Erythroblast (primary cell): ENCODE measurements around the gene CCSER1.
"Not testable (repeated sequence)": the region's sequence is repeated elsewhere in the genome, so short reads cannot be mapped to it uniquely, and the experiment has no call there.

Experiments
- DNase-seq, 2 experiments: peaks; one replicate each; lab custom pipeline; 2025; lab: John Stamatoyannopoulos, UW
- GATA1 ChIP-seq: IDR thresholded peaks from 2 replicates; pipeline ENCODE4 v1.6.1; 2011; ENCODE audit warnings: low read depth, mild to moderate bottlenecking, control low read depth, low read length, moderate library complexity
- POLR2A ChIP-seq: IDR thresholded peaks from 2 replicates; pipeline ENCODE4 v1.6.1; 2011; ENCODE audit warnings: mild to moderate bottlenecking, low read length

The CCSER1 gene

GRCh38 chr4:91448668-91449330, 1321.6 kb downstream of the CCSER1 start:
- no peak for DNase-seq
- no peak for TF ChIP-seq GATA1
- TF ChIP-seq POLR2A = no peak

- no peak for DNase-seq
- TF ChIP-seq GATA1 (no peak), POLR2A (no peak)
These were observed 1326.9 kb downstream of the CCSER1 start for GRCh38 chr4:91454111-91454510.

- DNase-seq = not testable (repeated sequence)
These were observed 1335.4 kb downstream of the CCSER1 start for GRCh38 chr4:91462566-91462965.

GRCh38 chr4:91470671-91471070, 1343.5 kb downstream of the CCSER1 start:
- DNase-seq = no peak
- TF ChIP-seq GATA1 = no peak
- TF ChIP-seq POLR2A = no peak

- TF ChIP-seq GATA1 (no peak), POLR2A (no peak)
- DNase-seq = no peak
These were observed 1344.1 kb downstream of the CCSER1 start for GRCh38 chr4:91471280-91471679.

GRCh38 chr4:91472046-91472445, 1344.9 kb downstream of the CCSER1 start:
- TF ChIP-seq POLR2A = no peak
- TF ChIP-seq GATA1 = no peak
- no peak for DNase-seq

GRCh38 chr4:91485415-91485814, 1358.2 kb downstream of the CCSER1 start:
- DNase-seq = no peak
- no peak for TF ChIP-seq GATA1
- no peak for TF ChIP-seq POLR2A

GRCh38 chr4:91488946-91489345, 1361.8 kb downstream of the CCSER1 start:
- no peak for TF ChIP-seq GATA1
- no peak for TF ChIP-seq POLR2A
- DNase-seq = no peak

GRCh38 chr4:91497892-91498291, 1370.7 kb downstream of the CCSER1 start:
- no peak for DNase-seq
- TF ChIP-seq POLR2A (no peak), GATA1 (no peak)

GRCh38 chr4:91502365-91502764, 1375.2 kb downstream of the CCSER1 start:
- TF ChIP-seq GATA1 = no peak
- TF ChIP-seq POLR2A = no peak
- DNase-seq = no peak

- no peak for TF ChIP-seq POLR2A
- TF ChIP-seq GATA1 = no peak
- no peak for DNase-seq
These were observed 1386.1 kb downstream of the CCSER1 start for GRCh38 chr4:91513326-91513725.

GRCh38 chr4:91519155-91519554, 1392.0 kb downstream of the CCSER1 start:
- no peak for DNase-seq
- TF ChIP-seq POLR2A (no peak), GATA1 (no peak)

GRCh38 chr4:91525621-91526020, 1398.4 kb downstream of the CCSER1 start:
- TF ChIP-seq GATA1 (no peak), POLR2A (no peak)
- DNase-seq = no peak

GRCh38 chr4:91527056-91527455, 1399.9 kb downstream of the CCSER1 start:
- TF ChIP-seq GATA1 = no peak
- no peak for TF ChIP-seq POLR2A
- DNase-seq = no peak

- TF ChIP-seq POLR2A (no peak), GATA1 (no peak)
- no peak for DNase-seq
These were observed 1440.4 kb downstream of the CCSER1 start for GRCh38 chr4:91567594-91567993.
